HEK293 (cell line): ENCODE data around the gene TMEM121B.

Source experiments
- CTCF ChIA-PET: fragments of 350-600 bp; formaldehyde crosslinking; extraction: SDS; loops from one replicate; lab custom pipeline; 2021; ENCODE audit warnings: antibody characterized with exemption; lab: Yijun Ruan, JAX
- POLR2A ChIA-PET: fragments of 300-600 bp; formaldehyde crosslinking; extraction: SDS; loops from one replicate; lab custom pipeline; 2020; ENCODE audit warnings: antibody characterized with exemption, inconsistent platforms; lab: Yijun Ruan, JAX
- H3K27ac ChIP-seq: fragments of 200-500 bp; sonication (Bioruptor generic); 2 replicates; pipeline ENCODE4 v1.5.1; 2014; ENCODE audit warnings: low read depth, low read length, control low read depth, inconsistent platforms; ENCODE audit errors: extremely low read depth
- H3K36me3 ChIP-seq, 2 experiments: fragments of 200-500 bp in 1 of 2; sonication (Bioruptor generic) in 1 of 2; 1 replicate in 1 of 2; 2 replicates in 1 of 2; pipeline ENCODE4 v1.5.1; 2014 to 2017; ENCODE audit warnings: inconsistent platforms in 2 of 2, low read length in 2 of 2; ENCODE audit not compliant: control insufficient read depth in 2 of 2, insufficient read depth in 1 of 2
- H3K4me1 ChIP-seq: fragments of 200-500 bp; sonication (Bioruptor generic); 2 replicates; pipeline ENCODE4 v1.5.1; 2014; ENCODE audit warnings: mild to moderate bottlenecking, low read length, inconsistent platforms; ENCODE audit not compliant: control insufficient read depth, insufficient read depth
- H3K4me3 ChIP-seq: 2 replicates; pipeline ENCODE4 v1.5.1; 2011; ENCODE audit warnings: low read depth, mild to moderate bottlenecking, control low read depth, low read length, moderate library complexity
- H3K9me3 ChIP-seq: fragments of 200-500 bp; sonication (Bioruptor generic); 2 replicates; pipeline ENCODE4 v1.5.1; 2014; ENCODE audit warnings: low read depth, low read length, inconsistent platforms; ENCODE audit not compliant: control insufficient read depth, insufficient read depth
- BCL6B ChIP-seq: fragments of 450-650 bp; formaldehyde crosslinking; IDR thresholded peaks from 2 replicates; pipeline ENCODE4 v1.5.1; 2017; ENCODE audit warnings: missing biosample characterization, missing genetic modification characterization
- KLF8 ChIP-seq: fragments of 450-650 bp; formaldehyde crosslinking; IDR thresholded peaks from 2 replicates; pipeline ENCODE4 v1.5.1; 2016; ENCODE audit warnings: missing biosample characterization, missing genetic modification characterization
- MZF1 ChIP-seq: fragments of 450-650 bp; formaldehyde crosslinking; IDR thresholded peaks from 2 replicates; pipeline ENCODE4 v1.5.1; 2017; ENCODE audit warnings: missing biosample characterization, missing genetic modification characterization, borderline replicate concordance
- PBX3 ChIP-seq: sonication (generic); formaldehyde crosslinking; IDR thresholded peaks from 2 replicates; pipeline ENCODE4 v1.8.1; 2022; ENCODE audit warnings: mild to moderate bottlenecking, moderate library complexity, missing genetic modification reagents
- ZBTB48 ChIP-seq: fragments of 450-650 bp; formaldehyde crosslinking; IDR thresholded peaks from 2 replicates; pipeline ENCODE4 v1.5.1; 2016; ENCODE audit warnings: missing biosample characterization, missing genetic modification characterization
- ZBTB8A ChIP-seq: fragments of 450-650 bp; formaldehyde crosslinking; IDR thresholded peaks from 2 replicates; pipeline ENCODE4 v1.5.1; 2016; ENCODE audit warnings: missing biosample characterization, missing genetic modification characterization
- ZNF112 ChIP-seq: fragments of 450-650 bp; formaldehyde crosslinking; IDR thresholded peaks from 2 replicates; pipeline ENCODE4 v1.5.0; 2017; ENCODE audit warnings: missing biosample characterization, missing genetic modification characterization
- ZNF175 ChIP-seq: fragments of 450-650 bp; formaldehyde crosslinking; IDR thresholded peaks from 2 replicates; pipeline ENCODE4 v1.5.1; 2016; ENCODE audit warnings: missing biosample characterization, missing genetic modification characterization
- ZNF184 ChIP-seq: fragments of 450-650 bp; IDR thresholded peaks from 2 replicates; pipeline ENCODE4 v1.5.1; 2018; ENCODE audit warnings: missing biosample characterization, mild to moderate bottlenecking, missing genetic modification characterization
- ZNF23 ChIP-seq: fragments of 450-650 bp; formaldehyde crosslinking; IDR thresholded peaks from 2 replicates; pipeline ENCODE4 v1.5.1; 2016; ENCODE audit warnings: missing biosample characterization, missing genetic modification characterization, borderline replicate concordance
- ZNF350 ChIP-seq: fragments of 450-650 bp; formaldehyde crosslinking; IDR thresholded peaks from 2 replicates; pipeline ENCODE4 v1.5.0; 2017; ENCODE audit warnings: missing biosample characterization, mild to moderate bottlenecking, missing genetic modification characterization
- ZNF48 ChIP-seq: fragments of 450-650 bp; formaldehyde crosslinking; IDR thresholded peaks from 2 replicates; pipeline ENCODE4 v1.5.1; 2016; ENCODE audit warnings: missing biosample characterization, missing genetic modification characterization
- ZNF501 ChIP-seq: fragments of 450-650 bp; formaldehyde crosslinking; IDR thresholded peaks from 2 replicates; pipeline ENCODE4 v1.5.1; 2016; ENCODE audit warnings: missing biosample characterization, missing genetic modification characterization
- ZNF658 ChIP-seq: fragments of 450-650 bp; formaldehyde crosslinking; IDR thresholded peaks from 2 replicates; pipeline ENCODE4; 2016; ENCODE audit warnings: missing biosample characterization, missing genetic modification characterization
- ZNF664 ChIP-seq: fragments of 450-650 bp; formaldehyde crosslinking; IDR thresholded peaks from 2 replicates; pipeline ENCODE4 v1.5.1; 2016; ENCODE audit warnings: missing biosample characterization, missing genetic modification characterization
- ZNF830 ChIP-seq: fragments of 450-650 bp; IDR thresholded peaks from 2 replicates; pipeline ENCODE4 v1.5.0; 2018; ENCODE audit warnings: missing biosample characterization, missing genetic modification characterization, low read depth, mild to moderate bottlenecking, moderate library complexity
- TF ChIP-seq, protein P1 (sequence below): fragments of 450-650 bp; formaldehyde crosslinking; IDR thresholded peaks from 2 replicates; pipeline ENCODE4 v1.5.1; 2016; ENCODE audit warnings: missing biosample characterization, missing genetic modification characterization

Gene TMEM121B

DNA sequence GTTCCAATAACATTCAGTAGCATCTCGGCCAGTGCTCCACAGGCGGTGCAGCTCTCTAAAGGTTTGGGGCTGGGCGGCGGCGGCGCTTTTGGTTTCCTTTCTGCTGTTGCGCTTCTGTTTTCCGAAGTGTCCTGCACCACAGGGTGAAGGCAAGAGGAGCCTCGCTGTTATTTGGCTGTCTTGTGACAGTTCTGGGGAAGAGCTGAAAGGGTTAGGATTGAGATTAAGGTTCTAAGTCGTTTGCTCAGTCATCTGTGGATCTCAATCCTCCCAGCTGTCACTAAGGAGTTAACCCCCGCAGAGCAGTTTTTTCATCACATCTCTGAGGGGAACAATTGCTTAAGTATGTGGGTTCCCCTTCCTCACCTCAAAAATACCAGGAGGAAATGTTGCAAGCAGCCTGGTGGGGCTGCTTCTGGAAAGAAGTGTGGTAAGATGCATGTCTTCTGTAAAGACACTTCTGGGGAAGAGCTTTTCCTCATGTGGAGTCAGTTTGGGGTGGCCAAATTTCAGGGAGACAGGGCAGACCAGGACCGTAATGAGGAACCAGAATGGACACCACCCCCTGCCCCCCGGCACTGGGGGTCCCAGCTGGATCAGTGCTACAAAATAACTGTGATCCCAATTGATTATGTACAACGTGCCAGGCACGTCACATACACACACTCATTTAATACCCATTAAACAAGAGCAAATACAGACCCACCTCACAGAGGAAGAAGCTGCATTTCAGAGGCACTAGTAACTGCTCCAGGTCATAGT lies 14.2 kb downstream of the TMEM121B start (continued):
- TF ChIP-seq PBX3 (CRISPR knock-in tag) (no peak), ZNF23 (tag by site-specific recombination) (no peak), ZNF501 (tag by site-specific recombination) (no peak), ZNF350 (tag by site-specific recombination) (no peak), BCL6B (no peak), MZF1 (no peak)

GRCh38 chr22:17106161-17106784 lies 14.9 kb downstream of the TMEM121B start:
- Histone ChIP-seq H3K36me3 (peaks cover 5 to 83% of the 10 kb centered on the region in 2 experiments), H3K4me1 (no peaks in the 10 kb centered on the region), H3K9me3 (no peaks in the 10 kb centered on the region), H3K27ac (no peak overlapping the region), H3K4me3 (no peak overlapping the region)
- POLR2A ChIA-PET, result no interaction called here
- CTCF ChIA-PET, result interaction anchor here (0.6 to 1.6 kb wide), 5 partner anchors 9 to 261 kb away, joined by 3 to 5 read pairs (median 4); no protein-coding TSS in a partner anchor
- TF ChIP-seq ZNF658 (tag by site-specific recombination) (no peak), BCL6B (no peak), ZBTB48 (tag by site-specific recombination) (no peak), ZNF48 (no peak), KLF8 (tag by site-specific recombination) (no peak), ZBTB8A (tag by site-specific recombination) (no peak), ZNF664 (tag by site-specific recombination) (no peak), ZNF112 (tag by site-specific recombination) (no peak), ZNF830 (no peak), ZNF175 (tag by site-specific recombination) (no peak), ZNF184 (tag by site-specific recombination) (no peak)
- TF ChIP-seq, protein P1, sequence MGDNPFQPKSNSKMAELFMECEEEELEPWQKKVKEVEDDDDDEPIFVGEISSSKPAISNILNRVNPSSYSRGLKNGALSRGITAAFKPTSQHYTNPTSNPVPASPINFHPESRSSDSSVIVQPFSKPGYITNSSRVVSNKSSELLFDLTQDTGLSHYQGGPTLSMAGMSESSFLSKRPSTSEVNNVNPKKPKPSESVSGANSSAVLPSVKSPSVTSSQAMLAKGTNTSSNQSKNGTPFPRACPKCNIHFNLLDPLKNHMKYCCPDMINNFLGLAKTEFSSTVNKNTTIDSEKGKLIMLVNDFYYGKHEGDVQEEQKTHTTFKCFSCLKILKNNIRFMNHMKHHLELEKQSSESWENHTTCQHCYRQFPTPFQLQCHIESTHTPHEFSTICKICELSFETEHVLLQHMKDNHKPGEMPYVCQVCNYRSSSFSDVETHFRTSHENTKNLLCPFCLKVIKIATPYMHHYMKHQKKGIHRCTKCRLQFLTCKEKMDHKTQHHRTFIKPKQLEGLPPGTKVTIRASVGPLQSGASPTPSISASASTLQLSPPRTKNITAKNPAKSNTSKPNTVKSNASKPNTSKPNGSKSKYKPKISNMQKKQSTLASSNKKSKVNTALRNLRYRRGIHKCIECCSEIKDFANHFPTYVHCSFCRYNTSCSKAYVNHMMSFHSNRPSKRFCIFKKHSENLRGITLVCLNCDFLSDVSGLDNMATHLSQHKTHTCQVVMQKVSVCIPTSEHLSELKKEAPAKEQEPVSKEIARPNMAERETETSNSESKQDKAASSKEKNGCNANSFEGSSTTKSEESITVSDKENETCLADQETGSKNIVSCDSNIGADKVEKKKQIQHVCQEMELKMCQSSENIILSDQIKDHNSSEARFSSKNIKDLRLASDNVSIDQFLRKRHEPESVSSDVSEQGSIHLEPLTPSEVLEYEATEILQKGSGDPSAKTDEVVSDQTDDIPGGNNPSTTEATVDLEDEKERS (tag by site-specific recombination), result no peak
